ENCODE measurements around the gene MGAT4B. TPM values are rescaled to one million over a fixed set of nuclear protein-coding genes. Genes with fewer than 3 reads are reported as not detected.

Gene MGAT4B
- total RNA-seq, 1 experiment from 2014 or later, result 406 TPM

- Histone ChIP-seq H3K4me1 (ENCODE audit: control insufficient read depth, insufficient read depth, low read length) (peaks cover 8% of the 10 kb centered on the region), H3K27ac (ENCODE audit: low read length) (no peak overlapping the region), H3K9me3 (ENCODE audit: control insufficient read depth, insufficient read depth, low read depth, low read length) (no peaks in the 10 kb centered on the region), H3K36me3 (ENCODE audit: control insufficient read depth, insufficient read depth, low read length) (no peaks in the 10 kb centered on the region; the same call in 1 of the 2 replicates), H3K27me3 (ENCODE audit: control insufficient read depth, insufficient read depth, low read length) (no peaks in the 10 kb centered on the region), H3K4me3 (ENCODE audit: low read depth in 2 of 2, low read length in 2 of 2) (no peak overlapping the region)
- no TSS peak for BruUV-seq (replicated peaks)
- POLR2A ChIA-PET, result interaction anchor here (0.7 kb wide), 1 partner anchor 9 kb away, joined by 5 read pairs; no protein-coding TSS in a partner anchor
- DNase-seq (ENCODE audit: low read depth, low spot score) (no peak), ATAC-seq (no peak)
- intact Hi-C loops (cut with micrococcal nuclease; ENCODE audit: unreplicated experiment) (no loop called here), in situ Hi-C loops (cut with HindIII; ENCODE audit: low pct_unique_long_range_greater_than_20kb, low sequenced_read_pairs) (no loop called here)
- CTCF ChIA-PET, result no interaction called here
- TF ChIP-seq TCF7L2 (IDR thresholded peaks at IDR 0.05; ENCODE audit: low read depth, low read length), result no peak
Observed at GRCh38 chr5:179812997-179813607, 6.4 kb upstream of the MGAT4B start.

GRCh38 chr5:179812135-179812825, 5.6 kb upstream of the MGAT4B start:
- intact Hi-C loops (cut with micrococcal nuclease; ENCODE audit: unreplicated experiment), result no loop called here
- no peaks in the 10 kb centered on the region; the same call in 1 of the 2 replicates for H3K36me3 ChIP-seq (ENCODE audit: control insufficient read depth, insufficient read depth, low read length)
- ChIA-PET POLR2A (interaction anchor here (0.7 kb wide), 1 partner anchor 10 kb away, joined by 5 read pairs; no protein-coding TSS in a partner anchor), CTCF (no interaction called here)
- no peak for TF ChIP-seq SIN3A (IDR thresholded peaks at IDR 0.05; ENCODE audit: borderline replicate concordance, insufficient read depth, low read depth, low read length)
- no peak for TF ChIP-seq POLR2AphosphoS5 (IDR thresholded peaks at IDR 0.05; ENCODE audit: low read depth, low read length)
- no peak for TF ChIP-seq REST (IDR thresholded peaks at IDR 0.05; ENCODE audit: insufficient read depth in 1 of 2, low read depth in 2 of 2, low read length in 1 of 2)
- no peak for TF ChIP-seq CTCF (IDR thresholded peaks at IDR 0.05)
- TF ChIP-seq TCF7L2 (IDR thresholded peaks at IDR 0.05; ENCODE audit: low read depth, low read length), result no peak
- no peaks in the 10 kb centered on the region for H3K9me3 ChIP-seq (ENCODE audit: control insufficient read depth, insufficient read depth, low read depth, low read length)
- BruUV-seq (replicated peaks), result no TSS peak
- no peaks in the 10 kb centered on the region for H3K27me3 ChIP-seq (ENCODE audit: control insufficient read depth, insufficient read depth, low read length)
- no peak for DNase-seq (ENCODE audit: low read depth, low spot score)
- in situ Hi-C loops (cut with HindIII; ENCODE audit: low pct_unique_long_range_greater_than_20kb, low sequenced_read_pairs), result no loop called here
- no peak for ATAC-seq
- H3K4me3 ChIP-seq (ENCODE audit: low read depth in 2 of 2, low read length in 2 of 2), result no peak overlapping the region
- peaks cover under 1% of the 10 kb centered on the region for H3K4me1 ChIP-seq (ENCODE audit: control insufficient read depth, insufficient read depth, low read length)
- H3K27ac ChIP-seq (ENCODE audit: low read length), result no peak overlapping the region

All from Panc1 (cell line).